Stimulated activated CD8-positive, alpha-beta memory T cell treated with anti-CD3 and anti-CD28 coated beads, Interleukin-4, amount 100 ng/mL, for 48 hours (primary cell): ENCODE results near the gene CCBE1.
"Not testable (repeated sequence)": the region's sequence is repeated elsewhere in the genome, so short reads cannot be mapped to it uniquely, and the experiment has no call there.

ENCODE experiments used
- DNase-seq: peaks from one replicate; pipeline ENCODE4 v3.0.0-alpha.2; 2020

The CCBE1 gene

GRCh38 chr18:59675346-59675745 lies 21.9 kb downstream of the CCBE1 start:
- DNase-seq, result no peak

- no peak for DNase-seq
Measured at GRCh38 chr18:59674903-59675270, 22.3 kb downstream of the CCBE1 start.

- no peak for DNase-seq
Measured at GRCh38 chr18:59674186-59674902, 22.9 kb downstream of the CCBE1 start.

- DNase-seq, result no peak
Measured at GRCh38 chr18:59672235-59672711, 24.9 kb downstream of the CCBE1 start.

GRCh38 chr18:59671551-59671950 lies 25.7 kb downstream of the CCBE1 start:
- DNase-seq, result no peak

- no peak for DNase-seq
Measured at GRCh38 chr18:59669872-59670657, 27.2 kb downstream of the CCBE1 start.

GRCh38 chr18:59667488-59667887 lies 29.7 kb downstream of the CCBE1 start:
- DNase-seq, result no peak

GRCh38 chr18:59666007-59666402 lies 31.2 kb downstream of the CCBE1 start:
- DNase-seq, result not testable (repeated sequence)

- no peak for DNase-seq
Measured at GRCh38 chr18:59665057-59666006, 31.9 kb downstream of the CCBE1 start.

GRCh38 chr18:59664329-59664728 lies 32.9 kb downstream of the CCBE1 start:
- DNase-seq, result no peak

GRCh38 chr18:59663096-59663495 lies 34.1 kb downstream of the CCBE1 start:
- DNase-seq, result no peak

GRCh38 chr18:59661891-59662701 lies 35.1 kb downstream of the CCBE1 start:
- DNase-seq, result no peak

GRCh38 chr18:59660786-59661743 lies 36.2 kb downstream of the CCBE1 start:
- no peak for DNase-seq

- DNase-seq, result no peak
Measured at GRCh38 chr18:59660366-59660765, 36.9 kb downstream of the CCBE1 start.

- no peak for DNase-seq
Measured at GRCh38 chr18:59659508-59660170, 37.6 kb downstream of the CCBE1 start.

- DNase-seq, result no peak
Measured at GRCh38 chr18:59658941-59659340, 38.3 kb downstream of the CCBE1 start.

- DNase-seq, result no peak
Measured at GRCh38 chr18:59657012-59657411, 40.2 kb downstream of the CCBE1 start.

- DNase-seq, result no peak
Measured at GRCh38 chr18:59656373-59656887, 40.8 kb downstream of the CCBE1 start.

GRCh38 chr18:59655676-59656075 lies 41.5 kb downstream of the CCBE1 start:
- DNase-seq, result no peak

- DNase-seq, result no peak
Measured at GRCh38 chr18:59651071-59651470, 46.2 kb downstream of the CCBE1 start.
